NT2/D1 (cell line): ENCODE measurements around the gene MKRN1.

Experiments used
- SUZ12 ChIP-seq: IDR thresholded peaks from 2 replicates; pipeline ENCODE4 v1.6.1; 2011; ENCODE audit not compliant: insufficient read length, insufficient read depth; ENCODE audit errors: extremely low read depth
- YY1 ChIP-seq: IDR thresholded peaks from 2 replicates; pipeline ENCODE4 v1.6.1; 2011; ENCODE audit not compliant: insufficient read length, insufficient read depth
- ZNF274 ChIP-seq: IDR thresholded peaks from 2 replicates; pipeline ENCODE4 v1.6.1; 2011; ENCODE audit warnings: mild to moderate bottlenecking, low read depth, low read length

DNA sequence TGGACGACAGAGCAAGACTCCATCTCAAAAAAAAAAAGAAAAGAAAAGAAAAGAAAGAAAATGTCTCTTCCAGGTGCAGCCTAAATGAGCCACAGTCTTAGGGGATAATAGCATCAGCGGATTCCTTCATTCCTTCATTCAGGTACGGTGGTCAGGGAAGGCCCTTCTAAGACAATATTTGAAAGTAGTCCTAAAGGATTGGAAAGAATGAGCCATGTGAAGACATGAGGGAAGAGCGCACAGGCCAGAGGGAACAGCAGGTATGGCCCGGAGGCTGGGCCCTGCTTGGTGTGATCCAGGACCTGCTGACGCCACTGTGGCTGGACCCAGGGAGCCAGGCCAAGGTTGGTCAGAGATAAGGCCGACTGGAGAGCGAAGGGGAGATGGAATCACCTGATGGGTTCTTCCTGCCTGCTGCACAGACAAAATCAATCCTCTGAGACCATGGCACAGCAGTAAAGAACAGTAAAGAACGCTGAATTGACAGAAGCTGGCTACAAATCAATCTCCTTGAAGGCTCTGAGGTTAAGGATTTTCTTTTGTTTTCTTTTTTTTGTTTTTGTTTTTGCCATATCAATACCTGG lies 16.3 kb upstream of the MKRN1 start:
- TF ChIP-seq ZNF274, result no peak
- no peak for TF ChIP-seq YY1
- no peak for TF ChIP-seq SUZ12
